LNCaP clone FGC (cell line): Measurements from ENCODE around the gene CD300H.
"Not testable (repeated sequence)": the region's sequence is repeated elsewhere in the genome, so short reads cannot be mapped to it uniquely, and the experiment has no call there.

Source experiments
- DNase-seq: peaks from one replicate; pipeline ENCODE4 v3.0.0-alpha.2; 2011; ENCODE audit warnings: low read depth
- H3K4me3 ChIP-seq: 2 replicates; pipeline ENCODE4 v1.5.1; 2011; ENCODE audit warnings: mild to moderate bottlenecking, low read depth, low read length, control low read depth
- TF ChIP-seq, protein P1 (sequence below): IDR thresholded peaks from 2 replicates; pipeline ENCODE4 v1.5.1; 2012; ENCODE audit warnings: mild to moderate bottlenecking; ENCODE audit not compliant: control insufficient read depth, insufficient read depth; ENCODE audit errors: extremely low read depth

CD300H gene

DNA sequence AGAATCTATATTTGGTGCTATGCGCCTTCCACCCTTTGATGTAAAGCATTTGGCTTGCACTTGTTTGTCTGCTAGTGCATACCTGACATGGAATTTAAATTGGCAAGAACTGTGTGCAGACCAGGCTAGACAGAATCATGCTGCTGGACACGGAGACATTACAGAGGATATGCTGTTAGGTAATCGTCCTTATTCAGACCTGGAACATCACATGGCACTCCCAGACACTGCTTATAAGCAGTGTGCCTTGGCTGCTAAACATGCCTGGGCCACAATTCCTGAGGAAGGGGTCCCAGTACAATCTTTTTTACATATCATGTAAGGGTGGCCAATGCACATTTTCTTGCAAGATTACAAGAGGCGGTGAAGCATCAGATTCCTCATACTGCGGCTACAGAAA lies 18.4 kb upstream of the CD300H start:
- DNase-seq = no peak
- TF ChIP-seq, protein P1, sequence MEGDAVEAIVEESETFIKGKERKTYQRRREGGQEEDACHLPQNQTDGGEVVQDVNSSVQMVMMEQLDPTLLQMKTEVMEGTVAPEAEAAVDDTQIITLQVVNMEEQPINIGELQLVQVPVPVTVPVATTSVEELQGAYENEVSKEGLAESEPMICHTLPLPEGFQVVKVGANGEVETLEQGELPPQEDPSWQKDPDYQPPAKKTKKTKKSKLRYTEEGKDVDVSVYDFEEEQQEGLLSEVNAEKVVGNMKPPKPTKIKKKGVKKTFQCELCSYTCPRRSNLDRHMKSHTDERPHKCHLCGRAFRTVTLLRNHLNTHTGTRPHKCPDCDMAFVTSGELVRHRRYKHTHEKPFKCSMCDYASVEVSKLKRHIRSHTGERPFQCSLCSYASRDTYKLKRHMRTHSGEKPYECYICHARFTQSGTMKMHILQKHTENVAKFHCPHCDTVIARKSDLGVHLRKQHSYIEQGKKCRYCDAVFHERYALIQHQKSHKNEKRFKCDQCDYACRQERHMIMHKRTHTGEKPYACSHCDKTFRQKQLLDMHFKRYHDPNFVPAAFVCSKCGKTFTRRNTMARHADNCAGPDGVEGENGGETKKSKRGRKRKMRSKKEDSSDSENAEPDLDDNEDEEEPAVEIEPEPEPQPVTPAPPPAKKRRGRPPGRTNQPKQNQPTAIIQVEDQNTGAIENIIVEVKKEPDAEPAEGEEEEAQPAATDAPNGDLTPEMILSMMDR = no peak
- no peak overlapping the region for H3K4me3 ChIP-seq

- H3K4me3 ChIP-seq = no peak overlapping the region
- no peak for DNase-seq
- TF ChIP-seq, protein P1 = no peak
Measured at GRCh38 chr17:74584292-74585060, 17.2 kb upstream of the CD300H start.

DNA sequence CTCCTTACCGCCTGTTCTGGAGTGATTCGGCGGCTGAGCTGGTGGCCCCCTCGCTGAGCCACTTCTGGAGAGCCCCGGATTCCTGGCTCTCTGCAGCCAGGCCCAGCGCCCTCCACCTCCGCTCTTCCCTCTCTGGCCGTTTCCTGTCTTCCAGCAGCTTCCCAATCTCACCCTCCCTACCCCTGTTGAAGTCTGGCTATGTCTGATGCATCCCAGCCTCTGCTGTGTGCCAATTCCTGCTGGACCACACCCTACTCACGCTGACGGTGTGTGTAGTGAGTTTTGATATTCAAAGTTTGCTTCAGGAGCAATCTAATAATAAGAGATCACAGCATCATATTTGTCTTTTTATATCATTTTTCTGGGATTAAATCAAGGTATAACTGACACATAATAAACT lies 15.3 kb upstream of the CD300H start:
- DNase-seq = no peak
- TF ChIP-seq, protein P1 = no peak
- no peak overlapping the region for H3K4me3 ChIP-seq

DNA sequence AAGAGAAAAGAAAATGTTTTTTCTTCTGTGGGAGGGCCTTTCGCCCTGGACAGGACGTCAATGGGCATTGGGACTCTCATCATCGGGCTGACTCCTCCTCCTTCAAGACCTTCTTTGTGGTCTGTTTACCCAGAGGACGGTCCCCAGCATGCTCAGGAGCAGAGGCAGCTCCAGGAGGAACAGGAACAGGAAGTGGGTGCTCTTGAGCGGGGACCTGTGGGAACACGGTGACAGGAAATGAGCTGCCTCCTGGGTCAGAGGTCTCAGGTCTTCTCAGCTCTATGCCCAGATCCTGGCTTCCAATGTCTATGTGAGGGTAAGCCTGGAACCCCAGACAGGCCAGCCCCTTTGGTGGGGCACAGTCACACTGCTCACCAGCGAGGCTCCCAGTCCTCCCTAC lies 12.6 kb upstream of the CD300H start:
- DNase-seq = no peak
- no peak overlapping the region for H3K4me3 ChIP-seq
- TF ChIP-seq, protein P1 = no peak

- no peak overlapping the region for H3K4me3 ChIP-seq
- TF ChIP-seq, protein P1 = no peak
- DNase-seq = no peak
Measured at GRCh38 chr17:74578979-74579378, 11.7 kb upstream of the CD300H start.

DNA sequence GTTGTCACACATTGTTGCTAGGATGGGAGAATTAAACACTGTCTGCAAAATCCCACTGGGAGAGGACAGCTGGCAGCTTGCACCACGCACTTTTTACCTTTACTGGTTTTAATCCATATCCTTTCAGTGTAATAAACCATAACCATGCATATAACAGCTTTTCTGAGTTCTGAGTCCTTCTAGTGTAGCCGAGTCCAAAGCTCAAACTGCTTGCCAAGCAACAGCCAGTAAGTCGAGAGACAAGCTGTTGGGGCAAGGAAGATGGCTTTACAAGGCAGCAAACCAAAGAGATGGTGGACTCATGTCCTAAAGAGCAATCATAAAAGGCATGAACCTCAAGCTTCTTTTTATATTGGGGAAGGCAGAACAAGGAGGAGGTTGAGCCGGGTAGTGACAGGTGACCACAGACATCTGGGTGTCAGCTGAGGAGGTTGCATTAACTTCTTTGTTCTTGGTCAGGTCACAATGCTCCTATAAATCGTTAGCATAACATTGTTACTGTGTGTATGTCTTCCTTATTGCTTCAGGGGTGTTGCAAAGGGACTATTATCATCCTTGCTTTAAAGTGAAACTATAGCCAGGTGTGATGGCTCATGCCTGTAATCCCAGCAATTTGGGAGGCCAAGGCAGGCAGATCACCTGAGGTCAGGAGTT lies 7.3 kb upstream of the CD300H start:
- H3K4me3 ChIP-seq = no peak overlapping the region
- TF ChIP-seq, protein P1 = no peak
- no peak for DNase-seq

GRCh38 chr17:74573635-74574034 lies 6.3 kb upstream of the CD300H start:
- not testable (repeated sequence) for H3K4me3 ChIP-seq, DNase-seq
